ENCODE measurements around the gene DYNC1H1. TPM values are rescaled to one million over a fixed set of nuclear protein-coding genes. Genes with fewer than 3 reads are reported as not detected.

DYNC1H1 gene
- total RNA-seq, 1 donor from 2014 or later, result 735 TPM

DNA sequence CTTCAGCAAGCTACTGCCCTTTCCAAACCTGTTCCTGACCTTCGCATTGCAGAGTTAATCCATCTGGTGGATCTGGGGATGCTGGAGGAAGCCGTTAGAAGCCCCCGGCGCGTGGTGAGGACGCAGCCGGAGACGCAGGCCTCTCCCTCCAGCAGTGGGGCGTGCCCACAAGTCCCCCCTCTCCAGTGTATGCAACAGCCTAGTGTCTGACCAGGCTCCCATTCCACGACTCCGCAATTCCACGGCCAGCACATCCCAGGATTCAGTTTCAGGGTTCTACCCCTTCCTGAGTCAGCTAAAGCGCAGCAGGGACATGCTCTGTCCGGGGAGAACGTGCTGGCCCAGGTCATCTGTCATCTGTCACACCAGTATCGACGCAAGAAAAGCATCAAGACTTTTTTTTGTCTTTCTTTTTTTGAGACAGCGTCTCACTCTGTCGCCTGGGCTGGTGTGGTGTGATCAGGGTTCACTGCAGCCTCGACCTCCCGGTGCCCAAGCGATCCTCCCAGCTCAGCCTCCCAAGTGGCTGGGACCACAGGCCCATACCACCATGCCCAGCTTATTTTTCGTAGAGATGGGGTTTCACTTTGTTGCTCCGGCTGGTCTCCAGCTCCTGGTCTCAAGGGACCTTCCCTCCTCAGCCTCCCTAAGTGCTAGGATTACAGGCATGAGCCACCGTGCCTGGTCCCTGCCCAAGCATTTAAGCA, 8.0 kb upstream of the DYNC1H1 start:
- no peak overlapping the region for H3K27ac Mint-ChIP-seq (ENCODE audit: unreplicated experiment)
- H3K4me1 Mint-ChIP-seq (ENCODE audit: low read depth), result peaks cover 3% of the 10 kb centered on the region
- no peaks in the 10 kb centered on the region for H3K9me3 Mint-ChIP-seq (ENCODE audit: low read depth)
- no peaks in the 10 kb centered on the region for H3K36me3 Mint-ChIP-seq (ENCODE audit: low read depth)
- no peaks in the 10 kb centered on the region for H3K27me3 Mint-ChIP-seq (ENCODE audit: low read depth)
- no peak overlapping the region for H3K4me3 Mint-ChIP-seq (ENCODE audit: unreplicated experiment)
- TF ChIP-seq, protein P1, sequence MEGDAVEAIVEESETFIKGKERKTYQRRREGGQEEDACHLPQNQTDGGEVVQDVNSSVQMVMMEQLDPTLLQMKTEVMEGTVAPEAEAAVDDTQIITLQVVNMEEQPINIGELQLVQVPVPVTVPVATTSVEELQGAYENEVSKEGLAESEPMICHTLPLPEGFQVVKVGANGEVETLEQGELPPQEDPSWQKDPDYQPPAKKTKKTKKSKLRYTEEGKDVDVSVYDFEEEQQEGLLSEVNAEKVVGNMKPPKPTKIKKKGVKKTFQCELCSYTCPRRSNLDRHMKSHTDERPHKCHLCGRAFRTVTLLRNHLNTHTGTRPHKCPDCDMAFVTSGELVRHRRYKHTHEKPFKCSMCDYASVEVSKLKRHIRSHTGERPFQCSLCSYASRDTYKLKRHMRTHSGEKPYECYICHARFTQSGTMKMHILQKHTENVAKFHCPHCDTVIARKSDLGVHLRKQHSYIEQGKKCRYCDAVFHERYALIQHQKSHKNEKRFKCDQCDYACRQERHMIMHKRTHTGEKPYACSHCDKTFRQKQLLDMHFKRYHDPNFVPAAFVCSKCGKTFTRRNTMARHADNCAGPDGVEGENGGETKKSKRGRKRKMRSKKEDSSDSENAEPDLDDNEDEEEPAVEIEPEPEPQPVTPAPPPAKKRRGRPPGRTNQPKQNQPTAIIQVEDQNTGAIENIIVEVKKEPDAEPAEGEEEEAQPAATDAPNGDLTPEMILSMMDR (IDR thresholded peaks at IDR 0.05), result no peak
- DNase-seq (ENCODE audit: low spot score), result peak; percentile 71

DNA sequence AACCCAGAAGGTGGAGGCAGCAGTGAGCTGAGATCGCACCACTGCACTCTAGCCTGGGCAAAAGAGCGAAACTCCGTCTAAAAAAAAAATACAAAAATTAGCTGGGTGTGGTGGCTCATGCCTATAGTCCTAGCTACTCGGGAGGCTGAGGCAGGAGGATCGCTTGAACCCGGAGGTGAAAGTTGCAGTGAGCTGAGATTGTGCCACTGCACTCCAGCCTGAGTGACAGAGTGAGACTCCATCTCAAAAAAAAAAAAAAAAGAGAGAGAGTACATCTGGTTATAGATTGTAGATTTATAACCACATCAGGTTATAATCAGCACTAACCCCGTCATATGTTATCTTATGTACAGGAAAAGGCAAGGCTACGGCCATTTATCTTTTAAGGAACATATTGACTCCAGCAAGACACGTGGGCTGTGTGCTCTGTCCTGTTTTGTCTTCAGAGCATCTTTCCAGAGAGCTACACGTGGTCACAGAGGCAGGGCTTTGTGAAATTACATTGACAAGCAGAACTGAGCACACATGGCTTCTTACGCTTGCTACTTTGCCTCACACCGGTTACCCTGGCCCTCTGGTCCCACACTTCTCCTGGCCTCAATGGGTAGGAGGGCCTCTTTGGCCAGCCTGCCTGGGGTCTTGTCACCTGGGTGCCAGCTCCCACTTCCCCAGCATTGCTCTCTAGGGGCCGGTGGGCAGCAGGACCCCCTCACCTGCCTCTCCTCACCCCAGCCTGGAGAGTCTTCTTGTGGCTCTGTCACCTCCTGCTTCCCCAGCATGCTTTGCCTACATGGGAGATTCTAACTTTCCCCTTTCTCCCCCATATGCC, 6.8 kb upstream of the DYNC1H1 start:
- no peak overlapping the region for H3K27ac Mint-ChIP-seq (ENCODE audit: unreplicated experiment)
- H3K9me3 Mint-ChIP-seq (ENCODE audit: low read depth), result no peaks in the 10 kb centered on the region
- H3K4me3 Mint-ChIP-seq (ENCODE audit: unreplicated experiment), result no peak overlapping the region
- H3K27me3 Mint-ChIP-seq (ENCODE audit: low read depth), result no peaks in the 10 kb centered on the region
- H3K4me1 Mint-ChIP-seq (ENCODE audit: low read depth), result peaks cover 15% of the 10 kb centered on the region
- H3K36me3 Mint-ChIP-seq (ENCODE audit: low read depth), result no peaks in the 10 kb centered on the region
- TF ChIP-seq, protein P1 (IDR thresholded peaks at IDR 0.05), result no peak
- DNase-seq (ENCODE audit: low spot score), result peak; percentile 59

DNA sequence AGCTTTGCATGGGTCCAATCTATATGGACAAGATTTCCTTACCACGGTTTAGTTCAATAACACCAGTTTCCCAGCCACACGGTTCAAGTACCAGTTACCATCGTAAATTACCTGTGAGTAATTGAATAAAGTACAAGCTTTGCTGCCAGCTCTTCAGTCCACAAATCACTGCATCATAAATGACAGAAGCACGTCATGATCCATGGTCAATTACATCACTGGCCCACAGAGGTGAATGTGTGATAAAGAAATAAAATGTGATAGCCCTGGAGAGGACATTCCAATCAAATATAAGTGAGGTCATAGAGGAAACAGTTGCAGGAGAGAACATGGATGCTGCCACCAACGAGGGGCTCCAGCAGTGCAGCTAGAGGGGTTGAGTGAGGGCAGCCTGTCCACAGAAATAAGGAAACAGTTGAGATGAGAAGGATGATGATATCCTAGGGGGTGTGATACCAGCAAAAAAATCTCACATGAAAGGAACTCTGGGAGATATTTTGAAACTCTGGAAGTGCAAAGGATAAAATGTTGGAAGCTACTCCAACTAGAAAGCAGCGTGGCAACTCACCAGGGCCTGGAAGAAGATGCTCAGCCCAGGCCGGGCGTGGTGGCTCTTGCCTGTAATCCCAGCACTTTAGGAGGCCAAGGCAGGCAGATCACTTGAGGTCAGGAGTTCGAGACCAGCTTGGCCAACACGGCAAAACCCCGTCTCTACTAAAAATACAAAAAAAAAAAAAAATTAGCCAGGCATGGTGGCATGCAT, 5.8 kb upstream of the DYNC1H1 start:
- TF ChIP-seq, protein P1 (IDR thresholded peaks at IDR 0.05), result no peak
- Mint-ChIP-seq H3K4me1 (ENCODE audit: low read depth) (peaks cover 25% of the 10 kb centered on the region), H3K4me3 (ENCODE audit: unreplicated experiment) (no peak overlapping the region), H3K27me3 (ENCODE audit: low read depth) (no peaks in the 10 kb centered on the region), H3K9me3 (ENCODE audit: low read depth) (no peaks in the 10 kb centered on the region), H3K36me3 (ENCODE audit: low read depth) (no peaks in the 10 kb centered on the region), H3K27ac (ENCODE audit: unreplicated experiment) (no peak overlapping the region)
- DNase-seq (ENCODE audit: low spot score), result no peak

DNA sequence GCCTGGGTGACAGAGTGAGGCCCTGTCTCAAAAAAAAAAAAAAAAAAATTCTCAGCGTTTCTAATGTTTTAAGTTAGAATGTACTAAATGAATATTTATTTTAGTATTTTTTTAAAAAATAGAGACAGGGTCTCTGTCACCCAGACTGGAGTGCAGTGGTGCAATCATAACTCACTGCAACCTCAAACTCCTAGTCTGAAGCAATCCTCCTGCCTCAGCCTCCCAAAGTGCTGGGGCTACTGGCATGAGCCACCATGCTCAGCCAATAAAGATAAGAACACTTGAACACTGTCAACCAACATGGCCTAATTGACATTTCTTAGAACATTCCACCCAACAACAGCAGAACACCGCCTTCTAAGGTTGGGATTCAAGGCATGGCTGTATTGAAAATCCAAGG, 5.1 kb upstream of the DYNC1H1 start:
- H3K9me3 Mint-ChIP-seq (ENCODE audit: low read depth), result no peaks in the 10 kb centered on the region
- peaks cover 31% of the 10 kb centered on the region for H3K4me1 Mint-ChIP-seq (ENCODE audit: low read depth)
- no peak overlapping the region for H3K27ac Mint-ChIP-seq (ENCODE audit: unreplicated experiment)
- no peak for DNase-seq (ENCODE audit: low spot score)
- H3K4me3 Mint-ChIP-seq (ENCODE audit: unreplicated experiment), result no peak overlapping the region
- no peaks in the 10 kb centered on the region for H3K36me3 Mint-ChIP-seq (ENCODE audit: low read depth)
- TF ChIP-seq, protein P1 (IDR thresholded peaks at IDR 0.05), result no peak
- no peaks in the 10 kb centered on the region for H3K27me3 Mint-ChIP-seq (ENCODE audit: low read depth)

DNA sequence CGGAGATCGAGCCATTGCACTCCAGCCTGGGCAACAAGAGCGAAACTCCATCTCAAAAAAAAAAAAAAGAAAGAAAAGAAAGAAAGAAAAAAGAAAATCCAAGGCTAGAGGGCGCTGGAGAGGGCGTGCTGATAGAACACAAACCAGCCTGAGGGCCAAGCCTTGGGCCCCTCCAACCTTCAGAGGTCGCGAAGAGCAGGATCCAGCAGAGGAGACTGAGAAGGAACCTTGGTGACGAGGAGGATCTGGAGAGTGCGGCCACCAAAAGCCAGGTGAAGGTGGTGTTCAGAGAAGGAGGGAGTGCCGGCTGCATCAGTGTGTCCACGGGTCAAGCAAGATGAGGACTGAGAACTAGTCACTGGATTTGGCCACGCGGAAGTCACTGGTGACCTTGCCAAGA, 4.1 kb upstream of the DYNC1H1 start:
- no peaks in the 10 kb centered on the region for H3K9me3 Mint-ChIP-seq (ENCODE audit: low read depth)
- no peak overlapping the region for H3K4me3 Mint-ChIP-seq (ENCODE audit: unreplicated experiment)
- TF ChIP-seq, protein P1 (IDR thresholded peaks at IDR 0.05), result peak; percentile 76
- no peak for DNase-seq (ENCODE audit: low spot score)
- H3K36me3 Mint-ChIP-seq (ENCODE audit: low read depth), result no peaks in the 10 kb centered on the region
- H3K27me3 Mint-ChIP-seq (ENCODE audit: low read depth), result no peaks in the 10 kb centered on the region
- peaks cover 31% of the 10 kb centered on the region for H3K4me1 Mint-ChIP-seq (ENCODE audit: low read depth)
- no peak overlapping the region for H3K27ac Mint-ChIP-seq (ENCODE audit: unreplicated experiment)
